ENCODE data around the gene CPNE6. TPM values are rescaled to one million over a fixed set of nuclear protein-coding genes. Genes with fewer than 3 reads are reported as not detected.

The CPNE6 gene
- total and polyA plus RNA-seq, 2 of the 13 experiments (the other 11 are each of a cell fraction or from before 2014, with no cell fraction given): not detected

DNA sequence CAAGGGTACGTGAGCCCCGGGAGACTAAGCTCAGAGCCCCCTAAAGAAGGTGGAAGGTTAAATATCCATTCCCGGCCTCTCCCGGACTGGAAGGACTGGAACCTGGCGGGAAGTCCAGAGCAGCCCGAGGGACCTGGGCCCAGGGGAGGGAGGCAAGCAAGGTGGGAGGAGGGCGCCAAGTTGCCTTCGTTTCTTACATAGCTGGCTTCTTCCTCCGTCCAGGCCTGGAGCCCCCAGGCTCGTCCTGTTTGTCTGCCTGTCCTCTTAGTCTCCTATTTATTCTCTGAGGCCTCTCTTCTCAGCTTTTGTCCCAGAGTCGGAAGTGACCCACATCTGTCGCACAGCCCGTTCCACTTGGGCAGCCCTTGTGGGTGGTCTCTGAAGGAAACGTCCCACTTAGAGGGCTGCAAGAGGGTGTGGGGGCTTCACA lies 23.5 kb downstream of the CPNE6 start (continued):
- TF ChIP-seq SNRNP70 (IDR thresholded peaks at IDR 0.05; ENCODE audit: low read depth, low read length) (no peak), HOXA3 (CRISPR knock-in tag; IDR thresholded peaks at IDR 0.05) (no peak), PAF1 (CRISPR knock-in tag; IDR thresholded peaks at IDR 0.05) (no peak), RARG (CRISPR knock-in tag; IDR thresholded peaks at IDR 0.05; ENCODE audit: low read depth) (0 out of 2 replicates have a peak, but pooled peaks have one; percentile 80), ARHGAP35 (CRISPR knock-in tag; IDR thresholded peaks at IDR 0.05; ENCODE audit: borderline replicate concordance) (no peak), TAF15 (IDR thresholded peaks at IDR 0.05; ENCODE audit: low read depth, low read length, poor library complexity, severe bottlenecking) (no peak), TCF12 (IDR thresholded peaks at IDR 0.05) (no peak), TCF12 (CRISPR knock-in tag; IDR thresholded peaks at IDR 0.05) (no peak; the same call in 1 of the 2 replicates), ETV5 (CRISPR knock-in tag; IDR thresholded peaks at IDR 0.05; ENCODE audit: borderline replicate concordance) (no peak), ZBTB21 (CRISPR knock-in tag; IDR thresholded peaks at IDR 0.05) (no peak), ZFP90 (CRISPR knock-in tag; IDR thresholded peaks at IDR 0.05; ENCODE audit: borderline replicate concordance) (no peak; the same call in 1 of the 2 replicates), RNF2 (conservative IDR thresholded peaks at IDR 0.05; ENCODE audit: low read depth) (no peak), ZNF17 (CRISPR knock-in tag; IDR thresholded peaks at IDR 0.05) (no peak), ZNF235 (CRISPR knock-in tag; IDR thresholded peaks at IDR 0.05; ENCODE audit: borderline replicate concordance) (no peak), ARID2 (CRISPR knock-in tag; IDR thresholded peaks at IDR 0.05; ENCODE audit: borderline replicate concordance) (no peak), TARDBP (CRISPR knock-in tag; IDR thresholded peaks at IDR 0.05) (no peak), EED (CRISPR knock-in tag; IDR thresholded peaks at IDR 0.05) (peak; percentile 69; the same call in 1 of the 2 replicates), NFKB2 (CRISPR knock-in tag; IDR thresholded peaks at IDR 0.05; ENCODE audit: borderline replicate concordance) (no peak), KAT2B (IDR thresholded peaks at IDR 0.05; ENCODE audit: borderline replicate concordance, low read depth, low read length) (no peak)
- TF ChIP-seq, protein P1, sequence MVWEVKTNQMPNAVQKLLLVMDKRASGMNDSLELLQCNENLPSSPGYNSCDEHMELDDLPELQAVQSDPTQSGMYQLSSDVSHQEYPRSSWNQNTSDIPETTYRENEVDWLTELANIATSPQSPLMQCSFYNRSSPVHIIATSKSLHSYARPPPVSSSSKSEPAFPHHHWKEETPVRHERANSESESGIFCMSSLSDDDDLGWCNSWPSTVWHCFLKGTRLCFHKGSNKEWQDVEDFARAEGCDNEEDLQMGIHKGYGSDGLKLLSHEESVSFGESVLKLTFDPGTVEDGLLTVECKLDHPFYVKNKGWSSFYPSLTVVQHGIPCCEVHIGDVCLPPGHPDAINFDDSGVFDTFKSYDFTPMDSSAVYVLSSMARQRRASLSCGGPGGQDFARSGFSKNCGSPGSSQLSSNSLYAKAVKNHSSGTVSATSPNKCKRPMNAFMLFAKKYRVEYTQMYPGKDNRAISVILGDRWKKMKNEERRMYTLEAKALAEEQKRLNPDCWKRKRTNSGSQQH (CRISPR knock-in tag; IDR thresholded peaks at IDR 0.05; ENCODE audit: low read depth): no peak
- TF ChIP-seq, protein P2, sequence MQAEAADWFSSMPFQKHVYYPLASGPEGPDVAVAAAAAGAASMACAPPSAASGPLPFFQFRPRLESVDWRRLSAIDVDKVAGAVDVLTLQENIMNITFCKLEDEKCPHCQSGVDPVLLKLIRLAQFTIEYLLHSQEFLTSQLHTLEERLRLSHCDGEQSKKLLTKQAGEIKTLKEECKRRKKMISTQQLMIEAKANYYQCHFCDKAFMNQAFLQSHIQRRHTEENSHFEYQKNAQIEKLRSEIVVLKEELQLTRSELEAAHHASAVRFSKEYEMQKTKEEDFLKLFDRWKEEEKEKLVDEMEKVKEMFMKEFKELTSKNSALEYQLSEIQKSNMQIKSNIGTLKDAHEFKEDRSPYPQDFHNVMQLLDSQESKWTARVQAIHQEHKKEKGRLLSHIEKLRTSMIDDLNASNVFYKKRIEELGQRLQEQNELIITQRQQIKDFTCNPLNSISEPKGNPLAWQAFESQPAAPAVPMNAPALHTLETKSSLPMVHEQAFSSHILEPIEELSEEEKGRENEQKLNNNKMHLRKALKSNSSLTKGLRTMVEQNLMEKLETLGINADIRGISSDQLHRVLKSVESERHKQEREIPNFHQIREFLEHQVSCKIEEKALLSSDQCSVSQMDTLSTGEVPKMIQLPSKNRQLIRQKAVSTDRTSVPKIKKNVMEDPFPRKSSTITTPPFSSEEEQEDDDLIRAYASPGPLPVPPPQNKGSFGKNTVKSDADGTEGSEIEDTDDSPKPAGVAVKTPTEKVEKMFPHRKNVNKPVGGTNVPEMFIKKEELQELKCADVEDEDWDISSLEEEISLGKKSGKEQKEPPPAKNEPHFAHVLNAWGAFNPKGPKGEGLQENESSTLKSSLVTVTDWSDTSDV (CRISPR knock-in tag; IDR thresholded peaks at IDR 0.05): no peak
- TF ChIP-seq, protein P3, sequence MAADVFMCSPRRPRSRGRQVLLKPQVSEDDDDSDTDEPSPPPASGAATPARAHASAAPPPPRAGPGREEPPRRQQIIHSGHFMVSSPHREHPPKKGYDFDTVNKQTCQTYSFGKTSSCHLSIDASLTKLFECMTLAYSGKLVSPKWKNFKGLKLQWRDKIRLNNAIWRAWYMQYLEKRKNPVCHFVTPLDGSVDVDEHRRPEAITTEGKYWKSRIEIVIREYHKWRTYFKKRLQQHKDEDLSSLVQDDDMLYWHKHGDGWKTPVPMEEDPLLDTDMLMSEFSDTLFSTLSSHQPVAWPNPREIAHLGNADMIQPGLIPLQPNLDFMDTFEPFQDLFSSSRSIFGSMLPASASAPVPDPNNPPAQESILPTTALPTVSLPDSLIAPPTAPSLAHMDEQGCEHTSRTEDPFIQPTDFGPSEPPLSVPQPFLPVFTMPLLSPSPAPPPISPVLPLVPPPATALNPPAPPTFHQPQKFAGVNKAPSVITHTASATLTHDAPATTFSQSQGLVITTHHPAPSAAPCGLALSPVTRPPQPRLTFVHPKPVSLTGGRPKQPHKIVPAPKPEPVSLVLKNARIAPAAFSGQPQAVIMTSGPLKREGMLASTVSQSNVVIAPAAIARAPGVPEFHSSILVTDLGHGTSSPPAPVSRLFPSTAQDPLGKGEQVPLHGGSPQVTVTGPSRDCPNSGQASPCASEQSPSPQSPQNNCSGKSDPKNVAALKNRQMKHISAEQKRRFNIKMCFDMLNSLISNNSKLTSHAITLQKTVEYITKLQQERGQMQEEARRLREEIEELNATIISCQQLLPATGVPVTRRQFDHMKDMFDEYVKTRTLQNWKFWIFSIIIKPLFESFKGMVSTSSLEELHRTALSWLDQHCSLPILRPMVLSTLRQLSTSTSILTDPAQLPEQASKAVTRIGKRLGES (CRISPR knock-in tag; IDR thresholded peaks at IDR 0.05; ENCODE audit: borderline replicate concordance): no peak
- TF ChIP-seq, protein P4, sequence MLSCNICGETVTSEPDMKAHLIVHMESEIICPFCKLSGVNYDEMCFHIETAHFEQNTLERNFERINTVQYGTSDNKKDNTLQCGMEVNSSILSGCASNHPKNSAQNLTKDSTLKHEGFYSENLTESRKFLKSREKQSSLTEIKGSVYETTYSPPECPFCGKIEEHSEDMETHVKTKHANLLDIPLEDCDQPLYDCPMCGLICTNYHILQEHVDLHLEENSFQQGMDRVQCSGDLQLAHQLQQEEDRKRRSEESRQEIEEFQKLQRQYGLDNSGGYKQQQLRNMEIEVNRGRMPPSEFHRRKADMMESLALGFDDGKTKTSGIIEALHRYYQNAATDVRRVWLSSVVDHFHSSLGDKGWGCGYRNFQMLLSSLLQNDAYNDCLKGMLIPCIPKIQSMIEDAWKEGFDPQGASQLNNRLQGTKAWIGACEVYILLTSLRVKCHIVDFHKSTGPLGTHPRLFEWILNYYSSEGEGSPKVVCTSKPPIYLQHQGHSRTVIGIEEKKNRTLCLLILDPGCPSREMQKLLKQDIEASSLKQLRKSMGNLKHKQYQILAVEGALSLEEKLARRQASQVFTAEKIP (CRISPR knock-in tag; IDR thresholded peaks at IDR 0.05; ENCODE audit: borderline replicate concordance): no peak

All from HepG2 (cell line).